Measurements from ENCODE around the gene OTOS. TPM values are rescaled to one million over a fixed set of nuclear protein-coding genes. Genes with fewer than 3 reads are reported as not detected.

The OTOS gene
- total RNA-seq, 2 donors from 2014 or later = not detected

- Histone ChIP-seq H3K27me3 (replicated peaks; ENCODE audit: insufficient read depth) (no peaks in the 10 kb centered on the region), H3K4me3 (no peak overlapping the region), H3K27ac (no peak overlapping the region), H3K4me1 (replicated peaks) (no peaks in the 10 kb centered on the region), H3K9me3 (no peaks in the 10 kb centered on the region), H3K36me3 (no peaks in the 10 kb centered on the region)
- no peak for DNase-seq (ENCODE audit: low spot score)
- no peak for TF ChIP-seq POLR2A (IDR thresholded peaks at IDR 0.05)
- TF ChIP-seq POLR2AphosphoS5 (IDR thresholded peaks at IDR 0.05) = no peak
- TF ChIP-seq CTCF (IDR thresholded peaks at IDR 0.05) = no peak
- WGBS = 96% methylated on average over 26 of the region's 26 CpGs
- intact Hi-C loops (cut with DNase I) = no loop called here
Measured at GRCh38 chr2:240168546-240169361, 28.3 kb upstream of the OTOS start.

GRCh38 chr2:240168041-240168440, 27.6 kb upstream of the OTOS start:
- Histone ChIP-seq H3K36me3 (no peaks in the 10 kb centered on the region), H3K4me3 (no peak overlapping the region), H3K27me3 (replicated peaks; ENCODE audit: insufficient read depth) (no peaks in the 10 kb centered on the region), H3K9me3 (no peaks in the 10 kb centered on the region), H3K4me1 (replicated peaks) (no peaks in the 10 kb centered on the region), H3K27ac (no peak overlapping the region)
- TF ChIP-seq POLR2A (IDR thresholded peaks at IDR 0.05) (no peak), CTCF (IDR thresholded peaks at IDR 0.05) (no peak), POLR2AphosphoS5 (IDR thresholded peaks at IDR 0.05) (no peak)
- intact Hi-C loops (cut with DNase I) = no loop called here
- WGBS = 89% methylated on average over 18 of the region's 18 CpGs
- no peak for DNase-seq (ENCODE audit: low spot score)

GRCh38 chr2:240167588-240167880, 27.1 kb upstream of the OTOS start:
- Histone ChIP-seq H3K4me3 (no peak overlapping the region), H3K9me3 (no peaks in the 10 kb centered on the region), H3K36me3 (no peaks in the 10 kb centered on the region), H3K27ac (no peak overlapping the region), H3K4me1 (replicated peaks) (no peaks in the 10 kb centered on the region), H3K27me3 (replicated peaks; ENCODE audit: insufficient read depth) (no peaks in the 10 kb centered on the region)
- intact Hi-C loops (cut with DNase I) = no loop called here
- TF ChIP-seq POLR2AphosphoS5 (IDR thresholded peaks at IDR 0.05) = no peak
- TF ChIP-seq CTCF (IDR thresholded peaks at IDR 0.05) = no peak
- no peak for DNase-seq (ENCODE audit: low spot score)
- 89% methylated on average over 9 of the region's 9 CpGs for WGBS

GRCh38 chr2:240166761-240167587, 26.5 kb upstream of the OTOS start:
- Histone ChIP-seq H3K36me3 (no peaks in the 10 kb centered on the region), H3K4me3 (no peak overlapping the region), H3K9me3 (no peaks in the 10 kb centered on the region), H3K27ac (no peak overlapping the region), H3K27me3 (replicated peaks; ENCODE audit: insufficient read depth) (no peaks in the 10 kb centered on the region), H3K4me1 (replicated peaks) (no peaks in the 10 kb centered on the region)
- intact Hi-C loops (cut with DNase I) = no loop called here
- 96% methylated on average over 21 of the region's 21 CpGs for WGBS
- TF ChIP-seq POLR2A (IDR thresholded peaks at IDR 0.05) = no peak
- no peak for TF ChIP-seq CTCF (IDR thresholded peaks at IDR 0.05)
- TF ChIP-seq POLR2AphosphoS5 (IDR thresholded peaks at IDR 0.05) = no peak
- DNase-seq (ENCODE audit: low spot score) = no peak

Measured in prostate gland (tissue), 2 donors.